Right lobe of liver (tissue), 4 donors: Measurements from ENCODE around the gene MRAP.

Experiments used
- CTCF ChIP-seq, 4 donors: fragments of 200-600 bp in 3 of 4; fragments of 450-650 bp in 1 of 4; IDR thresholded peaks; one replicate each; pipeline versions ENCODE4 v1.5.1 to v1.8.0; 2016 to 2022; ENCODE audit warnings: antibody characterized with exemption in 4 of 4, mild to moderate bottlenecking in 2 of 4
- POLR2A ChIP-seq: fragments of 450-650 bp; IDR thresholded peaks from one replicate; pipeline ENCODE4 v1.6.1; 2017; ENCODE audit warnings: antibody characterized with exemption, mild to moderate bottlenecking
- donor health status: DM: no; HTN: no; CAD: no.
- donor health status: DM: no; HTN: no; CAD: no.
- donor health status: DM: no; HTN: yes; CAD: no.

GRCh38 chr21:32350981-32351380 lies 52.3 kb downstream of the MRAP start:
- TF ChIP-seq CTCF (IDR thresholded peaks at IDR 0.05) (no peak), POLR2A (no peak)
